Erythroblast (primary cell): ENCODE data around the gene PRRG4.

ENCODE experiments used
- GATA1 ChIP-seq: IDR thresholded peaks from 2 replicates; pipeline ENCODE4 v1.6.1; 2011; ENCODE audit warnings: low read depth, mild to moderate bottlenecking, control low read depth, low read length, moderate library complexity
- POLR2A ChIP-seq: IDR thresholded peaks from 2 replicates; pipeline ENCODE4 v1.6.1; 2011; ENCODE audit warnings: mild to moderate bottlenecking, low read length

DNA sequence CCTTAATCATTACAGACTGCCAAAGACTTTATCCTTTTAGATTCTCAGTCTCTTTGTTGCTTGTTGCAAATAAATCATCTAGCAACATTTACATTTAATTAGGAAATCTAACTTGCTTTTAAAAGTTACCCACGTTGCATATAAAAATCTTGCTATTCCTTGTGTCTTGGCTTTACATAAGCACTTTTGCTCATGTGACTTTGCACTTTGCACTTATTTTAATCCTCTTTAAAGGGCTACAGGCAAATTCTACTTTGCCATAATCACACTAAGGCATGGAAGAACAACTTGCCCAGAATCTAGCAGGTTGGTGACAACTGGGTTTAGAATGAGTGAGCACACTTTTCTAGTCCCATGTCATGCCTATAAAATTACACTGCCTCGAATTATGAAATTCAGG, 25.9 kb downstream of the PRRG4 start:
- TF ChIP-seq POLR2A: no peak
- TF ChIP-seq GATA1: no peak
